SK-N-SH (cell line): ENCODE data around the gene RBM20. TPM values are rescaled to one million over a fixed set of nuclear protein-coding genes. Genes with fewer than 3 reads are reported as not detected.
"Not testable (repeated sequence)": the region's sequence is repeated elsewhere in the genome, so short reads cannot be mapped to it uniquely, and the experiment has no call there.

Source experiments
- CTCF ChIA-PET: fragments of 300-600, 350-600 bp; formaldehyde crosslinking; extraction: SDS; loops from one replicate; lab custom pipeline; 2021; lab: Yijun Ruan, JAX
- POLR2A ChIA-PET: fragments of 350-600 bp; sonication (Branson Sonifier 250); formaldehyde crosslinking; extraction: SDS; loops from one replicate; lab custom pipeline; 2020; ENCODE audit warnings: antibody characterized with exemption, inconsistent platforms; lab: Yijun Ruan, JAX
- DNase-seq: peaks from one replicate; pipeline ENCODE4 v3.0.0; 2012
- H2AFZ ChIP-seq: fragments of 200-600 bp; sonication (generic); 2 replicates; pipeline ENCODE4 v1.8.1; 2016; ENCODE audit warnings: antibody characterized with exemption, mild to moderate bottlenecking, low read depth
- H3F3A ChIP-seq: fragments of 200-600 bp; sonication (generic); replicated peaks from 2 replicates; pipeline ENCODE3; 2016; ENCODE audit warnings: antibody characterized with exemption, mild to moderate bottlenecking; ENCODE audit not compliant: insufficient read depth
- H3K27ac ChIP-seq, 2 experiments: fragments of 200-500 bp in 1 of 2; fragments of 200-600 bp in 1 of 2; sonication (Bioruptor generic) in 1 of 2; sonication (generic), shearing (Covaris generic) in 1 of 2; 2 replicates each; pipeline versions ENCODE4 v1.5.1 to v1.6.1; 2014 to 2016; ENCODE audit warnings: low read depth in 2 of 2, inconsistent platforms in 1 of 2, low read length in 1 of 2, mild to moderate bottlenecking in 1 of 2, mixed read lengths in 1 of 2
- H3K27me3 ChIP-seq: fragments of 200-600 bp; sonication (generic), shearing (Covaris generic); 2 replicates; pipeline ENCODE4 v1.6.1; 2016; ENCODE audit warnings: mixed run types; ENCODE audit not compliant: insufficient read depth
- H3K36me3 ChIP-seq, 2 experiments: fragments of 200-500 bp in 1 of 2; fragments of 200-600 bp in 1 of 2; sonication (Bioruptor generic) in 1 of 2; sonication (generic) in 1 of 2; replicated peaks in 1 of 2; 2 replicates each; pipeline versions ENCODE3 to v1.5.1; 2014 to 2016; ENCODE audit warnings: low read length in 1 of 2, mild to moderate bottlenecking in 1 of 2; ENCODE audit not compliant: insufficient read depth in 2 of 2, control insufficient read depth in 1 of 2
- H3K4me1 ChIP-seq, 2 experiments: fragments of 200-500 bp in 1 of 2; fragments of 200-600 bp in 1 of 2; sonication (Bioruptor generic) in 1 of 2; sonication (generic), shearing (Covaris generic) in 1 of 2; 2 replicates each; pipeline versions ENCODE4 v1.5.1 to v1.6.1; 2014 to 2016; ENCODE audit warnings: low read depth in 1 of 2, low read length in 1 of 2, mixed run types in 1 of 2; ENCODE audit not compliant: insufficient read depth in 2 of 2, control insufficient read depth in 1 of 2
- H3K4me2 ChIP-seq: fragments of 200-600 bp; sonication (generic), shearing (Covaris generic); 2 replicates; pipeline ENCODE4 v1.6.1; 2017; ENCODE audit warnings: mixed run types
- H3K4me3 ChIP-seq, 2 experiments: fragments of 200-500 bp in 1 of 2; fragments of 200-600 bp in 1 of 2; sonication (Bioruptor generic) in 1 of 2; sonication (generic), shearing (Covaris generic) in 1 of 2; 2 replicates each; pipeline versions ENCODE4 v1.5.1 to v1.8.1; 2014 to 2016; ENCODE audit warnings: low read depth in 2 of 2, inconsistent platforms in 1 of 2, low read length in 1 of 2, mild to moderate bottlenecking in 1 of 2, mixed read lengths in 1 of 2, moderate library complexity in 1 of 2
- H3K79me2 ChIP-seq: fragments of 200-600 bp; sonication (generic); 2 replicates; pipeline ENCODE4 v1.8.1; 2017; ENCODE audit warnings: mild to moderate bottlenecking; ENCODE audit not compliant: insufficient read depth
- H3K9ac ChIP-seq: fragments of 200-600 bp; sonication (generic); 2 replicates; pipeline ENCODE4 v1.6.1; 2017; ENCODE audit warnings: mixed run types
- H3K9me2 ChIP-seq: fragments of 200-600 bp; sonication (generic); 2 replicates; pipeline ENCODE4 v1.6.1; 2017; ENCODE audit warnings: mixed run types
- H3K9me3 ChIP-seq: fragments of 200-600 bp; sonication (generic); 2 replicates; pipeline ENCODE4 v1.6.1; 2017; ENCODE audit warnings: mixed run types, mild to moderate bottlenecking, moderate library complexity
- H4K20me1 ChIP-seq: fragments of 200-600 bp; sonication (generic); 2 replicates; pipeline ENCODE4 v1.6.1; 2017; ENCODE audit warnings: mild to moderate bottlenecking, mixed run types; ENCODE audit not compliant: insufficient read depth
- CHD2 ChIP-seq: fragments of 150-350 bp; IDR thresholded peaks from 2 replicates; pipeline ENCODE4 v1.6.1; 2018; ENCODE audit warnings: low read length; ENCODE audit not compliant: partially characterized antibody
- ELF1 ChIP-seq: IDR thresholded peaks from 2 replicates; pipeline ENCODE4 v1.4.0; 2012
- FOXJ3 ChIP-seq: sonication (generic); formaldehyde crosslinking; IDR thresholded peaks from 2 replicates; pipeline ENCODE4 v1.5.1; 2020; ENCODE audit warnings: mild to moderate bottlenecking, missing genetic modification reagents
- FOXM1 ChIP-seq: IDR thresholded peaks from 2 replicates; pipeline ENCODE4 v1.4.0; 2012; ENCODE audit warnings: low read depth, mild to moderate bottlenecking
- JUND ChIP-seq: IDR thresholded peaks from 2 replicates; pipeline ENCODE4 v1.4.0; 2012
- NFIC ChIP-seq: IDR thresholded peaks from 2 replicates; pipeline ENCODE4 v1.4.0; 2012; ENCODE audit warnings: borderline replicate concordance
- NRF1 ChIP-seq: IDR thresholded peaks from 2 replicates; pipeline ENCODE4 v1.6.1; 2012; ENCODE audit warnings: low read depth, mild to moderate bottlenecking, low read length
- RAD21 ChIP-seq: IDR thresholded peaks from 2 replicates; pipeline ENCODE4 v1.6.1; 2012; ENCODE audit warnings: mild to moderate bottlenecking, low read length
- SMC3 ChIP-seq: IDR thresholded peaks from 2 replicates; pipeline ENCODE4 v1.6.1; 2012; ENCODE audit warnings: low read depth, low read length, improper control_type of control experiment
- TCF12 ChIP-seq: IDR thresholded peaks from 2 replicates; pipeline ENCODE4 v1.4.0; 2012
- TEAD4 ChIP-seq: IDR thresholded peaks from 2 replicates; pipeline ENCODE4 v1.4.0; 2012; ENCODE audit warnings: mild to moderate bottlenecking, borderline replicate concordance; ENCODE audit not compliant: insufficient read depth
- YY1 ChIP-seq: IDR thresholded peaks from 2 replicates; pipeline ENCODE4 v1.4.0; 2012; ENCODE audit warnings: low read depth, mild to moderate bottlenecking
- WGBS: methylation state at CpG from one replicate; pipeline ENCODE4 v1.1.6; 2017; ENCODE audit warnings: low lambda C conversion rate; 5-methylcytosine and 5-hydroxymethylcytosine counted together
- polyA plus RNA-seq, 3 experiments: library from polyadenylated mRNA; depleted of rRNA; stranded (reverse); fragments of >200 nt; gene quantifications; 2 replicates each; pipeline ENCODE4 v1.2.3, GENCODE V29; 2012
- TF ChIP-seq, protein P1 (sequence below): IDR thresholded peaks from 2 replicates; pipeline ENCODE4 v1.4.0; 2012; ENCODE audit warnings: low read depth, borderline replicate concordance
- TF ChIP-seq, protein P2 (sequence below): fragments of 150-350 bp; IDR thresholded peaks from 2 replicates; pipeline ENCODE4 v1.6.1; 2016; ENCODE audit warnings: mild to moderate bottlenecking, low read depth, low read length
- TF ChIP-seq, protein P3 (sequence below): IDR thresholded peaks from 2 replicates; pipeline ENCODE4; 2012

Gene RBM20
- polyA plus RNA-seq, 1 of the 3 experiments (the other 2 are of a cell fraction), result 0.64 TPM

DNA sequence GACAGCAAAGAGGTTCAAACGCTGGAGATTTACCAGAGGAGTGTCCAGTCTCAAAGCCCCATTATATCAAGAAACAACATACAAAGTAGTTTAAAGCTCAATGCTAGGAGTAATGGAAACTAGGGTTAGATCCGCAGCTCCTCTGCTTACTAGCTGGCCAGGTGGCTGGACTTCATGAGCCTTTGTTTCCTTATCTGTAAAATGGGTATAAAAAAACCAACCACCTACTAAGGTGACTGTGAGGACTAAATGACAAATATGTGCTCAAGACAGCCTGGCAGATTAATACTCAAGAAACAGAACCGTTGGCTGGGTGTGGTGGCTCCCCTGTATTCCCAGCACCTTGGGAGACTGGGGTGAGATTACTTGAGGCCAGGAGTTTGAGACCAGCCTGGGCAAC is 5.8 kb upstream of the RBM20 start:
- peaks cover 9% of the 10 kb centered on the region for H3F3A ChIP-seq
- no peak overlapping the region for H2AFZ ChIP-seq
- no peak overlapping the region for H3K4me3 ChIP-seq
- H3K9me3 ChIP-seq, result no peaks in the 10 kb centered on the region
- no peaks in the 10 kb centered on the region for H4K20me1 ChIP-seq
- no peak overlapping the region for H3K4me2 ChIP-seq
- WGBS, result 81% methylated on average over 3 of the region's 3 CpGs
- no peaks in the 10 kb centered on the region for H3K27me3 ChIP-seq
- no peaks in the 10 kb centered on the region for H3K9me2 ChIP-seq
- POLR2A ChIA-PET, result no interaction called here
- TF ChIP-seq SMC3, result no peak
- TF ChIP-seq, all 33 proteins: peak for 0
- H3K4me1 ChIP-seq, result peaks cover 8 to 43% of the 10 kb centered on the region in 2 experiments; a peak in 3 of 4 replicates
- H3K9ac ChIP-seq, result no peak overlapping the region
- DNase-seq, result no peak
- CTCF ChIA-PET, result interaction anchor here (1.0 to 3.2 kb wide), 3 partner anchors 29 to 37 kb away, joined by 3 to 15 read pairs (median 7); no protein-coding TSS in a partner anchor
- H3K36me3 ChIP-seq, result no peaks in the 10 kb centered on the region
- H3K27ac ChIP-seq, result no peak overlapping the region
- no peaks in the 10 kb centered on the region; the same call in 1 of the 2 replicates for H3K79me2 ChIP-seq

DNA sequence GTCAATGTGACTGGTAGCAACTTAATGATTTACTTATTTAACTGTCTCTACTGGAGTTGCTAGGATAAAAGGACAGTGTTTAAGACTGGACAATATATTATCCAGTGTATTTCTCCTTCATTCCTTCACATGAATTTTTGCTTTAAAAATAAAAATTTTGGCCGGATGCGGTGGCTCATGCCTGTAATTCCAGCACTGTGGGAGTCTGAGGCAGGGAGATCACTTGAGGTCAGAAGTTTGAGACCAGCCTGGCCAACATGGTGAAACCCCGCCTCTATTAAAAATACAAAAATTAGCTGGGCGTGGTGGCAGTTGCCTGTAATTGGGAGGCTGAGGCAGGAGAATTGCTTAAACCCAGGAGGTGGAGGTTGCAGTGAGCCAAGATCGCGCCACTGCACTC is 5.1 kb upstream of the RBM20 start:
- CTCF ChIA-PET, result interaction anchor here (1.9 to 3.2 kb wide), 2 partner anchors 30 to 33 kb away, joined by 7 to 15 read pairs; no protein-coding TSS in a partner anchor
- H3F3A ChIP-seq, H3K36me3 ChIP-seq, DNase-seq, H3K27ac ChIP-seq, H3K9me2 ChIP-seq, H2AFZ ChIP-seq, H3K9ac ChIP-seq, POLR2A ChIA-PET, H4K20me1 ChIP-seq, H3K27me3 ChIP-seq, H3K79me2 ChIP-seq, H3K9me3 ChIP-seq, H3K4me3 ChIP-seq, H3K4me2 ChIP-seq: not testable (repeated sequence)
- peaks cover 8 to 46% of the 10 kb centered on the region in 2 experiments; a peak in 3 of 4 replicates for H3K4me1 ChIP-seq
- WGBS, result 95% methylated on average over 6 of the region's 6 CpGs

DNA sequence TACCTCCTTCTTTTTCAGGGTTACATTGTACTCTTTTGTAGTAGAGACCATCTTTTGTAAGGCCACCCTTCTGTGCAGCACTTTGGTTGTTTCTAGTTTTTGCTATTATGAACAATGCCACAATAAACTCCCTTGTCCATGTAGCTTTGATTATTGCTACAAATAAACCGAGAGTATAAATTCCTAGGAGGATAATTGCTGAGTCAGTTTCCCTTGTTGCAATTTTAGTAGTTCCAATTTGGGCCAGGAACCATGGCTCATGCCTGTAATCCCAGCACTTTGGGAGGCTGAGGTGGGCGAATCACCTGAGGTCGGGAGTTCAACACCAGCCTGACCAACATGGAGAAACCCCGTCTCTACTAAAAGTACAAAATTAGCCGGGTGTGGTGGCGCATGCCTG is 4.3 kb upstream of the RBM20 start:
- H3K9me3 ChIP-seq, H3K27ac ChIP-seq, H3K4me2 ChIP-seq, POLR2A ChIA-PET, H3F3A ChIP-seq, DNase-seq, H3K27me3 ChIP-seq, H3K4me3 ChIP-seq, H2AFZ ChIP-seq, H3K36me3 ChIP-seq, H3K9me2 ChIP-seq, H4K20me1 ChIP-seq, H3K79me2 ChIP-seq, H3K9ac ChIP-seq: not testable (repeated sequence)
- 89% methylated on average over 6 of the region's 6 CpGs for WGBS
- peaks cover 8 to 42% of the 10 kb centered on the region in 2 experiments; a peak in 3 of 4 replicates for H3K4me1 ChIP-seq
- CTCF ChIA-PET, result interaction anchor here (0.8 to 1.9 kb wide), 3 partner anchors 24 to 41 kb away, joined by 3 to 7 read pairs (median 4); no protein-coding TSS in a partner anchor

DNA sequence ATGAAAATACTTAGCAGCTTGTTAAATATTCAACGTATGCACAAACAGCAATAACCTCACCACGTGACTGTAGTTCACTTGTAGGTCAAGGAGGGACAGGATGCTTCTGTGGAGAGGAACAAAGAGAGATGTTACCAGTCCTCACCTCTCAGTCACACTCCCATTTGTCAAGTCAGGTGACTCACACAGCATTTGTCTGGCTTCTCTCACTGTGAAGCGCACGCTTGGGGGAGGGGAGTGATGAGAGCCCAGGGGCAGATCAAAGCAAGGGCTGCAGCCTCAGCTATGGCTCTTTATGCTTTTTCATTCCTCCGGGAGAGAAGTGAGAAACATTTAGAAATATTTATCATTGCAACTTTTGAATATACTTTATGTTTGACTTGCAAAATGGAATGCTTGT is 2.9 kb upstream of the RBM20 start:
- H3K9ac ChIP-seq, result no peak overlapping the region
- no peaks in the 10 kb centered on the region for H3K79me2 ChIP-seq
- H3K27ac ChIP-seq, result no peak overlapping the region; a peak in 1 of 4 replicates
- ChIA-PET CTCF (interaction anchor here (0.5 to 2.1 kb wide), 7 partner anchors 13 to 436 kb away, joined by 3 to 16 read pairs (median 4); partner anchors contain the start of gene ADRA2A), POLR2A (no interaction called here)
- H3F3A ChIP-seq, result peaks cover 9% of the 10 kb centered on the region
- H3K4me3 ChIP-seq, result no peak overlapping the region
- H3K4me2 ChIP-seq, result no peak overlapping the region
- no peaks in the 10 kb centered on the region for H3K9me2 ChIP-seq
- no peaks in the 10 kb centered on the region for H3K36me3 ChIP-seq
- no peaks in the 10 kb centered on the region for H4K20me1 ChIP-seq
- 37% methylated on average over 5 of the region's 5 CpGs for WGBS
- peaks cover 8 to 33% of the 10 kb centered on the region in 2 experiments; a peak in 3 of 4 replicates for H3K4me1 ChIP-seq
- no peaks in the 10 kb centered on the region for H3K9me3 ChIP-seq
- no peaks in the 10 kb centered on the region for H3K27me3 ChIP-seq
- peak; percentile 62 for DNase-seq
- H2AFZ ChIP-seq, result no peak overlapping the region
- peak; percentile 60; the same call in 1 of the 2 replicates for TF ChIP-seq TCF12
- TF ChIP-seq NRF1, result no peak
- no peak for TF ChIP-seq RAD21
- TF ChIP-seq, protein P1, sequence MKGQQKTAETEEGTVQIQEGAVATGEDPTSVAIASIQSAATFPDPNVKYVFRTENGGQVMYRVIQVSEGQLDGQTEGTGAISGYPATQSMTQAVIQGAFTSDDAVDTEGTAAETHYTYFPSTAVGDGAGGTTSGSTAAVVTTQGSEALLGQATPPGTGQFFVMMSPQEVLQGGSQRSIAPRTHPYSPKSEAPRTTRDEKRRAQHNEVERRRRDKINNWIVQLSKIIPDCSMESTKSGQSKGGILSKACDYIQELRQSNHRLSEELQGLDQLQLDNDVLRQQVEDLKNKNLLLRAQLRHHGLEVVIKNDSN, result 0 out of 2 replicates have a peak, but pooled peaks have one; percentile 39
- no peak for TF ChIP-seq ELF1
- no peak for TF ChIP-seq NFIC
- TF ChIP-seq TEAD4, result no peak
- TF ChIP-seq FOXJ3 (CRISPR knock-in tag), result no peak
- TF ChIP-seq, protein P2, sequence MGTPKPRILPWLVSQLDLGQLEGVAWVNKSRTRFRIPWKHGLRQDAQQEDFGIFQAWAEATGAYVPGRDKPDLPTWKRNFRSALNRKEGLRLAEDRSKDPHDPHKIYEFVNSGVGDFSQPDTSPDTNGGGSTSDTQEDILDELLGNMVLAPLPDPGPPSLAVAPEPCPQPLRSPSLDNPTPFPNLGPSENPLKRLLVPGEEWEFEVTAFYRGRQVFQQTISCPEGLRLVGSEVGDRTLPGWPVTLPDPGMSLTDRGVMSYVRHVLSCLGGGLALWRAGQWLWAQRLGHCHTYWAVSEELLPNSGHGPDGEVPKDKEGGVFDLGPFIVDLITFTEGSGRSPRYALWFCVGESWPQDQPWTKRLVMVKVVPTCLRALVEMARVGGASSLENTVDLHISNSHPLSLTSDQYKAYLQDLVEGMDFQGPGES, result no peak
- TF ChIP-seq FOXM1, result no peak
- TF ChIP-seq JUND, result no peak
- TF ChIP-seq CHD2, result peak; percentile 72
- TF ChIP-seq, protein P3, sequence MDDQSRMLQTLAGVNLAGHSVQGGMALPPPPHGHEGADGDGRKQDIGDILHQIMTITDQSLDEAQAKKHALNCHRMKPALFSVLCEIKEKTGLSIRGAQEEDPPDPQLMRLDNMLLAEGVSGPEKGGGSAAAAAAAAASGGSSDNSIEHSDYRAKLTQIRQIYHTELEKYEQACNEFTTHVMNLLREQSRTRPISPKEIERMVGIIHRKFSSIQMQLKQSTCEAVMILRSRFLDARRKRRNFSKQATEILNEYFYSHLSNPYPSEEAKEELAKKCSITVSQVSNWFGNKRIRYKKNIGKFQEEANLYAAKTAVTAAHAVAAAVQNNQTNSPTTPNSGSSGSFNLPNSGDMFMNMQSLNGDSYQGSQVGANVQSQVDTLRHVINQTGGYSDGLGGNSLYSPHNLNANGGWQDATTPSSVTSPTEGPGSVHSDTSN, result peak; percentile 65; the same call in 1 of the 2 replicates
- TF ChIP-seq YY1, result no peak
